ENCODE results near the gene SLC41A2. TPM values are rescaled to one million over a fixed set of nuclear protein-coding genes. Genes with fewer than 3 reads are reported as not detected.
"Not testable (repeated sequence)": the region's sequence is repeated elsewhere in the genome, so short reads cannot be mapped to it uniquely, and the experiment has no call there.

The SLC41A2 gene, protein sequence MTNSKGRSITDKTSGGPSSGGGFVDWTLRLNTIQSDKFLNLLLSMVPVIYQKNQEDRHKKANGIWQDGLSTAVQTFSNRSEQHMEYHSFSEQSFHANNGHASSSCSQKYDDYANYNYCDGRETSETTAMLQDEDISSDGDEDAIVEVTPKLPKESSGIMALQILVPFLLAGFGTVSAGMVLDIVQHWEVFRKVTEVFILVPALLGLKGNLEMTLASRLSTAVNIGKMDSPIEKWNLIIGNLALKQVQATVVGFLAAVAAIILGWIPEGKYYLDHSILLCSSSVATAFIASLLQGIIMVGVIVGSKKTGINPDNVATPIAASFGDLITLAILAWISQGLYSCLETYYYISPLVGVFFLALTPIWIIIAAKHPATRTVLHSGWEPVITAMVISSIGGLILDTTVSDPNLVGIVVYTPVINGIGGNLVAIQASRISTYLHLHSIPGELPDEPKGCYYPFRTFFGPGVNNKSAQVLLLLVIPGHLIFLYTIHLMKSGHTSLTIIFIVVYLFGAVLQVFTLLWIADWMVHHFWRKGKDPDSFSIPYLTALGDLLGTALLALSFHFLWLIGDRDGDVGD
- 1 to 10 TPM; 2.7 to 6.6 (median 3.7) TPM for polyA plus RNA-seq (ENCODE audit: insufficient read length in 10 of 10)
- long read RNA-seq, donor 1, result 0 reads
- long read RNA-seq, donor 2, result 0 reads
- long read RNA-seq, donor 3, result 0 reads
- long read RNA-seq, donor 4, result 0 reads
- long read RNA-seq, donor 5, result 0 reads
- long read RNA-seq, donor 6, result 0 reads
- long read RNA-seq, donor 7, partial matches to known transcripts, result 0 of 1 reads
- long read RNA-seq, donor 7, other reads (novel, unspliced or antisense), result 0 of 1 reads
- long read RNA-seq, donor 8, full-length matches to known transcripts, result 2 of 2 reads
- long read RNA-seq, donor 8, partial matches to known transcripts, result 0 of 2 reads
- long read RNA-seq, donor 8, other reads (novel, unspliced or antisense), result 0 of 2 reads
- long read RNA-seq, donor 9, result 0 reads

GRCh38 chr12:104958001-104958804 is at the start of gene SLC41A2:
Gene SLC41A2 (minus strand): TSS chr12:104958290. CDS start chr12:104928527, 29,763 bp downstream.
- DNase-seq, result peak; percentile 69 to 93 (median 81)

GRCh38 chr12:105001476-105001875 is 43.4 kb upstream of the SLC41A2 start:
- DNase-seq, result no peak

GRCh38 chr12:104999347-104999685 is 41.2 kb upstream of the SLC41A2 start:
- DNase-seq, result no peak

GRCh38 chr12:104998423-104999346 is 40.6 kb upstream of the SLC41A2 start:
- DNase-seq, result no peak

DNA sequence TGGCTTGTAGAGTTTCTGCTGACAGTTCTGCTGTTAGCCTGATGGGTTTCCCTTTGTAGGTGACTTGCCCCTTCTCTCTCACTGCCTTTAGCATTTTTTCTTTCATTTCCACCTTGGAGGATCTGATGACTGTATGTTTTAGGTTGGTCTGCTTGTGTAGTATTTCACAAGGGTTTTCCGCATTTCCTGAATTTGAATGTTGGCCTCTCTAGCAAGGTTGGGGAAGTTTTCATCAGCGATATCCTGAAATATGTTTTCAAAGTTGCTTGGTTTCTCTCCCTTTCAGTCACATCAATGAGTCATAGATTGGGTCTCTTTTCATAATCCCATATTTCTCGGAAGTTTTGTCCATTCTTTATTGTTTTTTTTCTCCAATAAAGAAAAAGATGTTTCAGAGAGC is 39.5 kb upstream of the SLC41A2 start:
- no peak for DNase-seq

- no peak for DNase-seq
Measured at GRCh38 chr12:104994336-104994735, 36.2 kb upstream of the SLC41A2 start.

GRCh38 chr12:104991565-104992128 is 33.6 kb upstream of the SLC41A2 start:
- no peak for DNase-seq

GRCh38 chr12:104990950-104991349 is 32.9 kb upstream of the SLC41A2 start:
- no peak for DNase-seq

DNA sequence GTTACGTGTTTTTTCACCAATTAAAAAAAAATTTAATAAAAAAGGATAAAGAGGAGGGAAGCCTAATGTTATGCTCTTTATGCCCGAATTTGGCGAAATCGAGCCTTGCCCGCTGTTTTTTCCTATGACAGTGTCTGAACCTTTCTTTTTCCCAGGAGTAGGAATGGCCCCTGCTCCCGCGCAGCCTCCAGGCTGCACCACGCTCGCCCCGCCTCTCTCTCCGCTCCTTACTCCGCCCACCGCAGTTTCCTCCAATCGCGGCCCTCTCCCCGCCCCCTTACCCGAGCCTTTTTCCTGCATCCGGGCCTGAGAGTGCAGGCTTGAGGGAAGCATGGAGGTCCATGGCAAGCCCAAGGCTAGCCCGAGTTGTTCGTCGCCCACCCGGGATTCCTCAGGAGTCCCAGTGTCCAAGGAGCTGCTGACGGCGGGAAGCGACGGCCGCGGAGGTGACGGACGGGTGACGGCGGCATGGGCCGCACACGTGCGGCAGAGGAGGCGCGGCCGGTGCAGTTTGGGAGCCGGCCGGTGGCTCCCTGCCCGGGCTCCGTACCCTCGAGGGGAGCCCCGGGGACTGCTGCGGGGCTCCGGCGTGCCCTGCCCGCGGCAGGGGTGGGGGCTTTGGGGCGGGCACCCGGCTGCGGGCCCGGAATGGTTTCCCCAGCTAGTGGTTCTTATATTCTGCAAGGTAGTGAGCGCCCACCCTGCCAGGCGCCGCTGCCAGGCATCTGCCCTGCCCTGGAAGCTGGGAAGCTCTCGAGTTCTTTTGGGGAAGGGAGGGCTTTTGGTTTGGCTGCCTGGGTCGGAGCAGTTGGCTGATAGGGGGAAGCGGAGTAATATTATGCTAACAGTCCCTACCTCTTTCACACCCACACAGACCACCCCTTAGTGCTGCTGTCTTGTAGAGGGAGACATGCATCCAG is 28.2 kb upstream of the SLC41A2 start, which contains the start of gene NOPCHAP1:
NOPCHAP1 (plus strand) TSS at position 295 of the 920 bp plus-strand sequence; CDS start at position 332, 37 bp downstream.
- DNase-seq, result peak; percentile 88 to 97 (median 89)

- no peak for DNase-seq
Measured at GRCh38 chr12:104985206-104985605, 27.1 kb upstream of the SLC41A2 start.

DNA sequence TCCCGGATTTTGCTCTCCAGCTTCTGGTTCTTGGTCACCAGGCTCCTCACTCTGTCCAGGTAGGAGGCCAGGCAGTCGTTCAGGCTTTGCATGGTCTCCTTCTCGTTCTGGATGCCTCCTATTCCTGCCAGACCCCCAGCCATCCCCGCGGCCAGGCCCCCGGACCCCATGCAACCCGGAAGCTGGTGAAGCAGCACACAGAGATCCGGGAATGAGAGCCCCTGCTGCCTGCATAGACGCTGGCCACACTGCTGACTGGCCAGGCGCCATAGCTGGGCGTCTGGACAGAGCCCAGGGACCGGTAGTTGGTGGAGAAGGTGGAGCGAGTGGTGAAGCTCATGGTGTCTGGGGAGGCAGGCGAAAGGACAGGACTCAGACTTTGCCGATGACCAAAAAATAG is 19.6 kb upstream of the SLC41A2 start:
- DNase-seq, result not testable (repeated sequence)

GRCh38 chr12:104976703-104977102 is 18.6 kb upstream of the SLC41A2 start:
- DNase-seq, result no peak

DNA sequence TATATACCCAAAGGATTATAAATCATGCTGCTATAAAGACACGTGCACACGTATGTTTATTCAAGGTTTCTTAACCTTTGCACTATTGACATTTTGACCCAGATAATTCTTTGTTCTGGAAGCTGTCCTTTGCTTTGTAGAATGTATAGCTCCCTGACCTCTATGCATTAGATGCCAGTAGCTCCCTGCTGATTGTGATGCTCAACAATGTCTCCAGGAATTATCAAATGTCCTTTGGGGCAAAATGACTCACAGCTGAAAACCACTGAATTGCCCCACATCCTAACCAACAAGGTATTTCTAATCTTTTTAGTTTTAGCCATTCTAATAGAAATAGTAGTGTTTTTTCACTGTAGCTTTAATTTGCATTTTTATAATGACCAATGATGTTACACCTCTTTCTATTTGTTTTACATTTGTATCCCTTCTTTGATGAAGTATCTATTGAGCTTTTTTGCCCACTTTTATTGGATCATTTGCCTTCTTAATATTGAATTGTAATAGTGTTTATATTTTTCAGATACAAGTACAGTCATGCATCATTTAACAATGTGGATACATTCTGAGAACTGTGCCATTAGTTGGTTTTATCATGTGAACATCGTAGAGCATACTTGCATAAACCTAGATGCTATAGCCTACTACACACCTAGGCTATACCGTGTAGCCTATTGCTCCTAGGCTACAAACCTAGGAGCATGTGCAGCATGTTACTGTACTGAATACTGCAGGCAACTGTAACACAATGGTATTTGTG is 17.7 kb upstream of the SLC41A2 start:
- DNase-seq, result no peak

- DNase-seq, result peak in 2 of 3 donors; percentile 26 to 32
Measured at GRCh38 chr12:104974626-104975290, 16.7 kb upstream of the SLC41A2 start.

GRCh38 chr12:104973250-104973649 is 15.2 kb upstream of the SLC41A2 start:
- DNase-seq, result no peak

- peak in 1 of 3 donors; percentile 42 for DNase-seq
Measured at GRCh38 chr12:104971306-104971705, 13.2 kb upstream of the SLC41A2 start.

DNA sequence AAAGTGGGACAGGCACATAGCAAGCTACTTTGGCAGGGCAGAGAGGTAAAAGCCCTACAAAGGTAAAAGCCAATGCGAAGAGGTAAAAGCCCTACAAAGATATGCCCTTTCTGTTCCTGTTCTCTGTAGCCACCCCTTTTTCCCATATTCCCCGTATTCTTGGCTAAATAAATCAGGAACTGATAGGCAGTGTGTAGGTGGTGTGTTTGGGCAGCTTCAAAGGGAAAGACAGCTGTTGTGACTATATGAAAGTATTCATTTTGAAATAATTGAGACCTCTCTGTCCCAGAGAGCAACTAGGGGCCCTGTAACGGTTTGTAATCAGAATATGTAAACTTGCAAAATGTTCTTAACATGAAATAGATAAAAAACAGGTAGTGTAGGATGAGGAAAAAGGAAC is 11.3 kb upstream of the SLC41A2 start:
- no peak for DNase-seq

- no peak for DNase-seq
Measured at GRCh38 chr12:104966677-104967076, 8.6 kb upstream of the SLC41A2 start.

Measured in muscle of back (tissue), 13 donors.